GM21825 (cell line): ENCODE data around the gene AFAP1.

ENCODE experiments used
- ATAC-seq: cut with Tn5 transposase; IDR thresholded peaks from one replicate; pipeline ENCODE4 v1.9.1; 2021; ENCODE audit warnings: mild to moderate bottlenecking, moderate library complexity; ENCODE audit not compliant: unreplicated experiment

The AFAP1 gene

GRCh38 chr4:7712021-7712671 is 227.5 kb downstream of the AFAP1 start:
- no peak for ATAC-seq

- no peak for ATAC-seq
These were observed 228.2 kb downstream of the AFAP1 start for GRCh38 chr4:7711307-7711963.

GRCh38 chr4:7710576-7711306 is 228.9 kb downstream of the AFAP1 start:
- ATAC-seq: no peak

- ATAC-seq: no peak
These were observed 229.5 kb downstream of the AFAP1 start for GRCh38 chr4:7710126-7710525.

- ATAC-seq: no peak
These were observed 230.2 kb downstream of the AFAP1 start for GRCh38 chr4:7709431-7709830.

GRCh38 chr4:7708981-7709380 is 230.7 kb downstream of the AFAP1 start:
- ATAC-seq: no peak
